HG03159 (cell line): ENCODE results near the gene BAG5.
"Not testable (repeated sequence)": the region's sequence is repeated elsewhere in the genome, so short reads cannot be mapped to it uniquely, and the experiment has no call there.

Experiments
- ATAC-seq: cut with Tn5 transposase; IDR thresholded peaks from one replicate; pipeline ENCODE4 v1.9.1; 2021; ENCODE audit warnings: mild to moderate bottlenecking, moderate library complexity; ENCODE audit not compliant: unreplicated experiment

The BAG5 gene

GRCh38 chr14:103512701-103513611 lies 49.5 kb downstream of the BAG5 start:
- ATAC-seq = no peak

- ATAC-seq = not testable (repeated sequence)
Observed at GRCh38 chr14:103512180-103512579, 50.3 kb downstream of the BAG5 start.

DNA sequence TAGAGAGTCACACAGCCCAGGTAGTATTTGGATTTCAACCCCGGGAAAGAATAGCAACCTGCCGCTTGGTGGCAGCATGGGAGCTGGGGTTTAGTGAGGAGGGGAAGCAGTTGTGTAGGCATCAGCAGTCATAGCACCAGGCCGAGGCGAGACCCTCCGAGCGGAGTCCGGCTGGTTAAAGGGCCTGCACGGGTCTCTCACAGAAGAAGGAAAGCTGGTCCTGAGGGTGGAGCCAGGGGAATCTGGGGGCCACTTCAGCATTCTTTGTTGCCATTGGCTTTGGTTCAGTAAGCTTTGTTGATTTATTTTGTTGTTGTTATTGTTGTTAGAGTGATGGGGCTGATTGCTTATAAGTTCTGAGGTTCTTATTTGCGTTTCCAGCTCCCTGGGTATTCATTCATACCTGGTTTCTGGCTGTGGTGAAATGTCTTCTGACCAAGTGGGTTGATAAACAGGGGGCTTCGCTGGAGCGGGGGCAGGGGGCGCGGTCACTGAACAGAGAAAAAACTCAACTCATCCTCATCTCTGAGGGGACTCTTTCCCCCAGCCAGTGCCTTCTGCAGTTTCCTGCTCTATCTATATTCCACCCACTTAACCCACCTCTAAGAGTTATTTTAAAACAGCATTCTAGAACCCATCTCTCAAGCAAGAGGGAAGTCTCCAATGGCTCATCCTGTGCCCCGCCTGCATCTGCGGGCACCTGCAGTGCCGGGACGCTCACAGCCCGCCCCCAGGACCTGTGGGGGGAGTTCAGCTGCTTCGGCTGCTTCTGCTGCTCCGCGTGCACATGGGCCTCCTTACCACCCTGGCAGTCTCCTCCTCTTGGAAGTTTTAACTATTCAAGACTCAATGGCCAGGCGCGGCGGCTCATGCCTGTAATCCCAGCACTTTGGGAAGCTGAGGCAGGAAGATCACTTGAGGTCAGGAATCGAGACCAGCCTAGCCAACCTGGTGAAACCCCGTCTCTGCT lies 51.4 kb downstream of the BAG5 start:
- no peak for ATAC-seq

DNA sequence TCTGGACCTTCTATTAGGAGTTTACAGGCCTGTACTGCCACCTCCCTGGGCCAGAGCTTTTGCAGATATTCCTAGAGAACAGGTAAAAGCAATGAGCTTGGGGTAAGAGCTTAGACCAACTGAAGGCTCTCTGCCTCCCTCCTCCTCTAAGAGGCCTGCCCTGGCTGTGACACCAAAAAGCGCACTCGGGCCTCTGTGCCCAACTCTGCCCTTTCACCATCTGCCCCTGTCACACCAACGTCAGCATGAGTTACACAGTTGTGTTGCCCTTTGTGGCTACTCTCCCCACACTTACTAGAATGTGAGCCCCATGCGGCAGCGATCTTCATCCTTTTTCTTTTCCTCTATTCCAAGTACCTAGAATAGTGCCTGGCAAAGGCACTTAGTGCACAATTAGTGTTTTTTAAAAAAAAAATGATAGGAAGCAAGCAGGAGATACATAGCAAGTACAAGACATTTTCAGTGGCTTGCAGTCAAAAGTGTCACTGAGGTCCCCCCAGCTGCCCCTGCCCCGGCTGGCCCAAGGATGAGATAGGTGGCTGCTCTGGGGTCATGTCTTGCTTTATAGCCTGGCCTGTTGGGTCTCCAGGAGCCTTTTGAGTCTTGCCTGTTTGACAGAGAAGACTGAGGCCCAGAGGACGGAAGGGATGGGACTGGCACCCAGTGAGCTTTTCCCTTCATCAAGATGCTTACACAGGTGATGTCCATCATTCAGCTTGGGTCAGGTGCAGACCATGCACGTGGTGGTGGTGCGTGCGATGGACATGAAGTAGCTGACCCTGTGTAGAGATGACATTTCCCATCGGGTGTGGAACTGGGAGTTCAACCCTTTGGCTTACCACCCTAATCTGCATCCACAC lies 52.4 kb downstream of the BAG5 start:
- no peak for ATAC-seq

DNA sequence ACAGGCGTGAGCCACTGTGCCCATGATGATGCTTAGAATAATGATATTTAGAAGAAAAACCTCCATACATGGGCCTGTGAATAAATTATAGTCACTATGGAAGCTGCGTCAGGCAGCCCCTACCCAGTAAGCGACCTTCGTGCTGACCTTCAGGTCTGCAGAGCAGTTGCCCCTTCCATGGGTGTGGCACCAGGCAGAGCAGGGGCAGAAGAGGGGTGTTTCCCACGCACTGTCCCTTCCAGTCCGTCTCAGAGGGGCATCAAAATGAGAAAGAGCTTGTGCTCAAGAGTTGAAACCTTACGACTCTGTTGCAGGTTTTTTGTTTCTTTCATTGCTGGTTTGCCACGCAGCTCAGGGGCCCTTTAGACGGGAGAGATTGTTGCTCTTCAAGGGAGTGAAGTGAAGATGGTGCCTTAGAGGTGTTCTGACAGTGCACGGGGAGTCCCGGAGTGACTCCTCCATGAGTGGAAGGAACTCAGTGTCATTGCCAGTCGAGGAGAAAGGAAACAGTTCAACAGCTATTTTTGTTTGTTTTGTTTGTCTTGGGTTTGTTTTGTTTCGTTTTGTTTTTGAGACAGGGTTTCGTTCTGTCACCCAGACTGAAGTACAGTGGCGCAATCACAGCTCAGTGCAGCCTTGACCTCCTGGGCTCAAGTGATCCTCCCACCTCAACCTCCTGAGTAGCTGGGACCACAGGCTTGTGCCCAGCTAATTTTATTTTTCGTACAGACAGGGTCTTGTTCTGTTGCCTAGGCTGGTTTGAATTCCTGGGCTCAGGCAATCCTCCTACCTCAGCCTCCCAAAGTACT lies 53.7 kb downstream of the BAG5 start:
- ATAC-seq = no peak

DNA sequence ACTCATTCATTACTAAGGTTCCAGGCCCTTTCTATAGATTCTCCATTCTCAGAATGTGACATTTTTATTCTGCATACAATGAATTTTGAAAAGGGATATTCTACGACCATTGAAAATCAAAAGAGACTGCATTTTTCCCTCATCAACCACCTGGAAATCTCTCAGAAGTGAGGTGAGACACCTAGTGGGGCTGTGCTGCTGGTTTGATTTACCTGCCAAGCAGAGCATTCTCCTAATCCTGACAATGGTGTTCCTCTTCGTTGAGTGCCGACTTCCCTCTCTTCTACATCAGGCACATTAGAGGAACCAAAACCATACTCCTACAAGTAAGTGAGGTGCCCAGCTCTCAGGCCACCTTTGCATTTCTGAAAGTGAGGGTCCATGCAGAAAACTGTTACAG lies 54.7 kb downstream of the BAG5 start:
- ATAC-seq = no peak
